SU-DHL-6 (cell line): ENCODE data around the gene ZNF346.

Source experiments
- EZH2phosphoT487 ChIP-seq: fragments of 200-600 bp; sonication (generic), shearing (Covaris generic); conservative IDR thresholded peaks from 2 replicates; pipeline ENCODE4 v1.6.1; 2018; ENCODE audit warnings: mild to moderate bottlenecking, antibody characterized with exemption, low read length, moderate library complexity, mixed read lengths
- TF ChIP-seq, protein P1 (sequence below): fragments of 200-600 bp; sonication (generic); IDR thresholded peaks from one replicate; pipeline ENCODE4 v1.5.1; 2017; ENCODE audit warnings: antibody characterized with exemption, mild to moderate bottlenecking, low read length, moderate library complexity; ENCODE audit not compliant: insufficient read depth, poor library complexity, severe bottlenecking

DNA sequence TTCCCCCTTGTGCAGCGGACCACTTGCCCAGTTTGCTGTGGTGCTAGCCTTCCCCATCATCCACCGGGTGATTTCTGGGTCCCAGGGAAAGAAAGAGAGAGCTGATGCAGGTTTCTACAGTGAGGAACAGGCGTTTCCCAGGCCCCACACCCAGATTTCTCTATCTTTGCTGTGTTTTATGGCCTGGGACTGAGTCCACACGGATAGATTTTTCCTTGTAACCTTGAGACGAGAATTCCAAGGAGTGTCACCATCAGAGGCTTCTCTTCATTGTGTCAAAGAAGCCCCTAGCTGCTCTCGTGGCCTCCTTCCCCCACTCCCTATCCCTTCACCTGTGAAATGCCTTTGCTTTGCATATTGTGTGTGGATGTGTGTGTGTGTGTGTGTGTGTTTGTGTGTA is 43.0 kb downstream of the ZNF346 start:
- TF ChIP-seq, protein P1, sequence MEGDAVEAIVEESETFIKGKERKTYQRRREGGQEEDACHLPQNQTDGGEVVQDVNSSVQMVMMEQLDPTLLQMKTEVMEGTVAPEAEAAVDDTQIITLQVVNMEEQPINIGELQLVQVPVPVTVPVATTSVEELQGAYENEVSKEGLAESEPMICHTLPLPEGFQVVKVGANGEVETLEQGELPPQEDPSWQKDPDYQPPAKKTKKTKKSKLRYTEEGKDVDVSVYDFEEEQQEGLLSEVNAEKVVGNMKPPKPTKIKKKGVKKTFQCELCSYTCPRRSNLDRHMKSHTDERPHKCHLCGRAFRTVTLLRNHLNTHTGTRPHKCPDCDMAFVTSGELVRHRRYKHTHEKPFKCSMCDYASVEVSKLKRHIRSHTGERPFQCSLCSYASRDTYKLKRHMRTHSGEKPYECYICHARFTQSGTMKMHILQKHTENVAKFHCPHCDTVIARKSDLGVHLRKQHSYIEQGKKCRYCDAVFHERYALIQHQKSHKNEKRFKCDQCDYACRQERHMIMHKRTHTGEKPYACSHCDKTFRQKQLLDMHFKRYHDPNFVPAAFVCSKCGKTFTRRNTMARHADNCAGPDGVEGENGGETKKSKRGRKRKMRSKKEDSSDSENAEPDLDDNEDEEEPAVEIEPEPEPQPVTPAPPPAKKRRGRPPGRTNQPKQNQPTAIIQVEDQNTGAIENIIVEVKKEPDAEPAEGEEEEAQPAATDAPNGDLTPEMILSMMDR = no peak
- TF ChIP-seq EZH2phosphoT487 = no peak
